ENCODE measurements around the gene GALNT12. TPM values are rescaled to one million over a fixed set of nuclear protein-coding genes. Genes with fewer than 3 reads are reported as not detected.

GALNT12 gene
- total RNA-seq, 1 experiment from 2014 or later: 31.2 TPM

DNA sequence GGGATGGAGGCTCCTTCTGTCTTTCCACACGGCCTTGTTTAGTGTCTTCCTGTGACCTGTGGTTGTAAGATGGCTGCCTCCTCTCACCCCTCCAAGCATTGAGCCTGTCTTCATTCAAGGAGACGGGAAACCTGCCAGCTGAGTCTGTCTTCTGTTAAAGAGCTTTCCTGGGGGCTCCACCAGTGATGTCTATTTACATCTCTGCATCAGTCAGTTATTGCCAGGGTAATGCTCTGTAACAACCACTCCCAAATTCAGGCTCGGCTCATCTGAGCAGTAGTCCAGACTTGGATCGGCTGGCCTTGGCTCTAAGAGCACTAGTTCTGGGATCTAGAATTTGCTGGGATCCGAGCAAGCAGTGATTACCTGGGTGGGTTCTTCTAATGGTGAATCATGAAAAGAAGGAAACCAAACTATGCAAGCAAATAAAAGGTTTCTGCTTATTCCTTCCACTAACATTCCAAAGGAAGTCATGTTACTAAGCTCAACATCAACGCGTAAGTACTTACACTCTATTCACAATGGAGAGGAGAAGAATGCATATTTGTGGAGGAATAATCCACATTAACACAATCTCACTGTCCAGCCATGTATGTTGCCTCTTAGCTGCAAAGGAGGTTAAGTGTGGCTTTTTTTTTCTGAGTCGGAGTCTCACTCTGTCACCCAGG lies 61.7 kb downstream of the GALNT12 start (continued):
- TF ChIP-seq EZH2phosphoT487 (IDR thresholded peaks at IDR 0.05; ENCODE audit: borderline replicate concordance) (no peak), ELF1 (IDR thresholded peaks at IDR 0.05; ENCODE audit: borderline replicate concordance, low read depth) (no peak), ZNF274 (IDR thresholded peaks at IDR 0.05; ENCODE audit: low read depth, low read length) (no peak), RAD21 (IDR thresholded peaks at IDR 0.05; ENCODE audit: low read depth) (no peak), EGR1 (IDR thresholded peaks at IDR 0.05; ENCODE audit: low read depth) (no peak), CEBPB (IDR thresholded peaks at IDR 0.05; ENCODE audit: low read depth) (no peak), JUND (IDR thresholded peaks at IDR 0.05) (no peak)

DNA sequence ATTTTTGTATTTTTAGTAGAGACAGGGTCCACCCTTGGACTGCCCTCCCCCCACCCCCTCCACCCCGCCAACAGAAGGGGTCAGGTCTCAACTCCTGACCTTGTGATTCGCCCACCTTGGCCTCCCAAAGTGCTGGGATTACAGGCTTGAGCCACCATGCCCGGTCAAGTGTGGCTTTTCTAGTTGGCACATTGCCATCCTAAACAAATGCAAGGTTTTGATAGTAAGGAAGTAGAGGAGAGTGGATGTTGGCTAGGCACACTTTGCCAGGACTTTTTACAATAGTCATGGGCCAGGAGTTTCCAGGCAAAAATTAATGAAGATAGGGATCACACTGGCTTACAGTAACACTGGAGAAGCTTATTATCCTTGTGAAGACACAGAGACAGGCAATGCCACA lies 62.4 kb downstream of the GALNT12 start:
- H3K27ac ChIP-seq (ENCODE audit: low read depth, low read length): no peak overlapping the region
- DNase-seq (ENCODE audit: low read depth, low spot score) (no peak), ATAC-seq (no peak)
- ChIA-PET RAD21 (ENCODE audit: low non-redundant PET in 1 of 2, low total read pairs in 2 of 2, uncharacterized antibody in 2 of 2, unreplicated experiment in 2 of 2) (no interaction called here), CTCF (no interaction called here), POLR2A (no interaction called here)
- no peaks in the 10 kb centered on the region for H3K79me2 ChIP-seq (ENCODE audit: insufficient read depth, low read length)
- no peaks in the 10 kb centered on the region for H3K27me3 ChIP-seq (ENCODE audit: insufficient read depth, low read length)
- H3K36me3 ChIP-seq (ENCODE audit: control insufficient read depth in 1 of 2, insufficient read depth in 2 of 2, low read length in 2 of 2): no peaks in the 10 kb centered on the region
- H3K9ac ChIP-seq (ENCODE audit: low read length): no peak overlapping the region
- TF ChIP-seq SP1 (IDR thresholded peaks at IDR 0.05; ENCODE audit: low read depth) (no peak), CEBPB (IDR thresholded peaks at IDR 0.05; ENCODE audit: low read depth) (no peak), FOSL1 (IDR thresholded peaks at IDR 0.05; ENCODE audit: low read depth) (no peak), SIN3A (IDR thresholded peaks at IDR 0.05; ENCODE audit: low read depth) (no peak), RAD21 (IDR thresholded peaks at IDR 0.05; ENCODE audit: low read depth) (no peak), EGR1 (IDR thresholded peaks at IDR 0.05; ENCODE audit: low read depth) (no peak), POLR2A (IDR thresholded peaks at IDR 0.05; ENCODE audit: borderline replicate concordance, extremely low read depth, insufficient read depth, insufficient read length) (no peak), EZH2phosphoT487 (IDR thresholded peaks at IDR 0.05; ENCODE audit: borderline replicate concordance) (no peak), SRF (IDR thresholded peaks at IDR 0.05; ENCODE audit: low read depth) (no peak), EZH2 (IDR thresholded peaks at IDR 0.05) (no peak)
- TF ChIP-seq, protein P1, sequence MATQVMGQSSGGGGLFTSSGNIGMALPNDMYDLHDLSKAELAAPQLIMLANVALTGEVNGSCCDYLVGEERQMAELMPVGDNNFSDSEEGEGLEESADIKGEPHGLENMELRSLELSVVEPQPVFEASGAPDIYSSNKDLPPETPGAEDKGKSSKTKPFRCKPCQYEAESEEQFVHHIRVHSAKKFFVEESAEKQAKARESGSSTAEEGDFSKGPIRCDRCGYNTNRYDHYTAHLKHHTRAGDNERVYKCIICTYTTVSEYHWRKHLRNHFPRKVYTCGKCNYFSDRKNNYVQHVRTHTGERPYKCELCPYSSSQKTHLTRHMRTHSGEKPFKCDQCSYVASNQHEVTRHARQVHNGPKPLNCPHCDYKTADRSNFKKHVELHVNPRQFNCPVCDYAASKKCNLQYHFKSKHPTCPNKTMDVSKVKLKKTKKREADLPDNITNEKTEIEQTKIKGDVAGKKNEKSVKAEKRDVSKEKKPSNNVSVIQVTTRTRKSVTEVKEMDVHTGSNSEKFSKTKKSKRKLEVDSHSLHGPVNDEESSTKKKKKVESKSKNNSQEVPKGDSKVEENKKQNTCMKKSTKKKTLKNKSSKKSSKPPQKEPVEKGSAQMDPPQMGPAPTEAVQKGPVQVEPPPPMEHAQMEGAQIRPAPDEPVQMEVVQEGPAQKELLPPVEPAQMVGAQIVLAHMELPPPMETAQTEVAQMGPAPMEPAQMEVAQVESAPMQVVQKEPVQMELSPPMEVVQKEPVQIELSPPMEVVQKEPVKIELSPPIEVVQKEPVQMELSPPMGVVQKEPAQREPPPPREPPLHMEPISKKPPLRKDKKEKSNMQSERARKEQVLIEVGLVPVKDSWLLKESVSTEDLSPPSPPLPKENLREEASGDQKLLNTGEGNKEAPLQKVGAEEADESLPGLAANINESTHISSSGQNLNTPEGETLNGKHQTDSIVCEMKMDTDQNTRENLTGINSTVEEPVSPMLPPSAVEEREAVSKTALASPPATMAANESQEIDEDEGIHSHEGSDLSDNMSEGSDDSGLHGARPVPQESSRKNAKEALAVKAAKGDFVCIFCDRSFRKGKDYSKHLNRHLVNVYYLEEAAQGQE (IDR thresholded peaks at IDR 0.05; ENCODE audit: low read depth): no peak
- TF ChIP-seq, protein P2, sequence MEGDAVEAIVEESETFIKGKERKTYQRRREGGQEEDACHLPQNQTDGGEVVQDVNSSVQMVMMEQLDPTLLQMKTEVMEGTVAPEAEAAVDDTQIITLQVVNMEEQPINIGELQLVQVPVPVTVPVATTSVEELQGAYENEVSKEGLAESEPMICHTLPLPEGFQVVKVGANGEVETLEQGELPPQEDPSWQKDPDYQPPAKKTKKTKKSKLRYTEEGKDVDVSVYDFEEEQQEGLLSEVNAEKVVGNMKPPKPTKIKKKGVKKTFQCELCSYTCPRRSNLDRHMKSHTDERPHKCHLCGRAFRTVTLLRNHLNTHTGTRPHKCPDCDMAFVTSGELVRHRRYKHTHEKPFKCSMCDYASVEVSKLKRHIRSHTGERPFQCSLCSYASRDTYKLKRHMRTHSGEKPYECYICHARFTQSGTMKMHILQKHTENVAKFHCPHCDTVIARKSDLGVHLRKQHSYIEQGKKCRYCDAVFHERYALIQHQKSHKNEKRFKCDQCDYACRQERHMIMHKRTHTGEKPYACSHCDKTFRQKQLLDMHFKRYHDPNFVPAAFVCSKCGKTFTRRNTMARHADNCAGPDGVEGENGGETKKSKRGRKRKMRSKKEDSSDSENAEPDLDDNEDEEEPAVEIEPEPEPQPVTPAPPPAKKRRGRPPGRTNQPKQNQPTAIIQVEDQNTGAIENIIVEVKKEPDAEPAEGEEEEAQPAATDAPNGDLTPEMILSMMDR (IDR thresholded peaks at IDR 0.05 in 2 of 3, conservative IDR thresholded peaks at IDR 0.05 in 1 of 3; ENCODE audit: borderline replicate concordance in 1 of 3, insufficient read depth in 1 of 3, low read depth in 2 of 3, low read length in 2 of 3): no peak
- TF ChIP-seq, protein P3, sequence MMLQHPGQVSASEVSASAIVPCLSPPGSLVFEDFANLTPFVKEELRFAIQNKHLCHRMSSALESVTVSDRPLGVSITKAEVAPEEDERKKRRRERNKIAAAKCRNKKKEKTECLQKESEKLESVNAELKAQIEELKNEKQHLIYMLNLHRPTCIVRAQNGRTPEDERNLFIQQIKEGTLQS (IDR thresholded peaks at IDR 0.05): no peak
- TF ChIP-seq, protein P4, sequence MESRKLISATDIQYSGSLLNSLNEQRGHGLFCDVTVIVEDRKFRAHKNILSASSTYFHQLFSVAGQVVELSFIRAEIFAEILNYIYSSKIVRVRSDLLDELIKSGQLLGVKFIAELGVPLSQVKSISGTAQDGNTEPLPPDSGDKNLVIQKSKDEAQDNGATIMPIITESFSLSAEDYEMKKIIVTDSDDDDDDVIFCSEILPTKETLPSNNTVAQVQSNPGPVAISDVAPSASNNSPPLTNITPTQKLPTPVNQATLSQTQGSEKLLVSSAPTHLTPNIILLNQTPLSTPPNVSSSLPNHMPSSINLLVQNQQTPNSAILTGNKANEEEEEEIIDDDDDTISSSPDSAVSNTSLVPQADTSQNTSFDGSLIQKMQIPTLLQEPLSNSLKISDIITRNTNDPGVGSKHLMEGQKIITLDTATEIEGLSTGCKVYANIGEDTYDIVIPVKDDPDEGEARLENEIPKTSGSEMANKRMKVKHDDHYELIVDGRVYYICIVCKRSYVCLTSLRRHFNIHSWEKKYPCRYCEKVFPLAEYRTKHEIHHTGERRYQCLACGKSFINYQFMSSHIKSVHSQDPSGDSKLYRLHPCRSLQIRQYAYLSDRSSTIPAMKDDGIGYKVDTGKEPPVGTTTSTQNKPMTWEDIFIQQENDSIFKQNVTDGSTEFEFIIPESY (IDR thresholded peaks at IDR 0.05; ENCODE audit: extremely low read depth, insufficient replicate concordance, low read length): no peak
- no peaks in the 10 kb centered on the region for H3K4me1 ChIP-seq (ENCODE audit: control insufficient read depth in 1 of 2, insufficient read depth in 2 of 2, low read length in 2 of 2)
- no peaks in the 10 kb centered on the region for H3K9me3 ChIP-seq (ENCODE audit: control insufficient read depth in 1 of 2, insufficient read depth in 1 of 2, low read depth in 1 of 2, low read length in 2 of 2)
- no peaks in the 10 kb centered on the region; the same call in 1 of the 2 replicates for H3K9me2 ChIP-seq (ENCODE audit: insufficient read depth)
- H4K20me1 ChIP-seq (ENCODE audit: insufficient read depth): no peaks in the 10 kb centered on the region
- intact Hi-C loops (cut with micrococcal nuclease): no loop called here
- no TSS peak for BruUV-seq (replicated peaks)
- H2AFZ ChIP-seq (ENCODE audit: low read depth, low read length, poor library complexity, severe bottlenecking): no peak overlapping the region
- no peak overlapping the region for H3K4me3 ChIP-seq (replicated peaks in 1 of 2; ENCODE audit: low read depth in 1 of 2, low read length in 2 of 2)
- no peak overlapping the region for H3K4me2 ChIP-seq (ENCODE audit: low read length)
